Stimulated activated CD4-positive, alpha-beta T cell treated with anti-CD3 and anti-CD28 coated beads, Interleukin-4, amount 100 ng/mL, for 4 hours (primary cell): ENCODE results near the gene RAB15.

Source experiments
- DNase-seq, 2 experiments: peaks; one replicate each; pipeline ENCODE4 v3.0.0-alpha.2; 2020

RAB15 gene

DNA sequence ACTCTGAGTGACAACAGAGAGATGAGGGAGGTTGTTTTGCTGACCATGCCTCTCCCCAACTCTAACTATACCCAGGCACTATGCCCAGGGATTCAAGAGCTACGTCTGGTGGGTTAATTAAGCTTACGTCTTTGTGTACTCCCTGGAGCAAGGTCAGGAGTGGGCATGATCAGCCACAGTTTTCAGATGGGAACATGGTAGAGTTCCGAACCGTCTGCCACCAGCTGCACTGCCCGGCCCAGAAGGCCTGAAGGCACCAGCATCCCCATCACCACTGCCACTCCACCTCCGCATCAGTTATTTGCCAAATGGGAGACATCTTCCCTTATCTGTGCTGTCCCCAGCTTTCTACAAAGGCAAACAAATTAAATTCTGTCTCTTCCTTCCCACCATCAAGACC lies 18.5 kb downstream of the RAB15 start:
- DNase-seq = no peak

DNA sequence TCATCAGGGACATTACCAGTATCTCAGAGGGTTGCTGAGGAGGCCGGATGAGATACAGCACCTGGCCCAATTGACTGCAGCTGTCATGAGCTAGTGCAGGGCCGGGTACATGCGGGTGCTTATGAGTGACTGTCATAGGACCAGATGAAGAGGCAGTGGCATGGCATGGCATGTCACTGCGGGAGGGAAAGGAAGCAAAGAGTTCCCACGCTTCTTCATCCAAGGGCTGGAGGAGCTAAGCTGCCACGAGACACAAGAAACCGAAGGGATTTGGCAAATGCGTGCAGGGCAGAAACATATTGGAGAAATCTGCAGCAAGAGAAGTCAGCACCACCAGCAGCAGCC lies 18.9 kb downstream of the RAB15 start:
- no peak for DNase-seq

DNA sequence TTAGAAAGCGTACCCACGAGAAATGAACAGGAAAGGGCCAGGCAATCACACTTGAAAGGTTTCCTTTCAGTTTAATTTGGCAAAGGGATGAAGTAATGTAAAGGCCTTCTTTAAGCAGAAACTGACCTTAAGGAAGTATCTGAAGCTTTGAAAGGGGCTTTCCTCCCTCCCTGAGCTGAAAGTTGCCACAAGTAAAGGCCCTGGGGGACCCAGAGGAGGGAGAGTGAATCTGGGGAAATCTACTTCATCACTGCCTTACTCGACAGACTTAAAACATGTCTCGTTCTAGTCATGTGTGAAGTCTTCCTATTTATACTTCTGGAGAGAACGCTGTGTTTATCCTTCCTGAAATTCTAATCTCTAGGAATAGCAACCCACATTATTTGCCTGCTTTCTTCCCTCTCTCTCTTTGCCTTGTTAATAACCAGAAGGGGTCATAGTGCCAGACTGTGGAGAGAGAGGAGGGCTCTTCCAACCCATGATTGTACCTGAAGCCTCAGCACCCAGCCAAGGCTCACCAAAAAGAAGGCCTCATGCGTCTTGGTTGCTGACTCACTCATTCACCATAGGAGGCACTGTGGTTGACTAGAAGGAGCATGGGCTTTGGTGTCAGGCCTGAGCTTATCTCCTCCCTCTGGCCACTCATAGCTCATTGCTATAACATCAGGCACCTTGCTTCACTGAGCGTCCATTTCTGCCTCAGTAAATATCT lies 19.4 kb downstream of the RAB15 start:
- DNase-seq = no peak

DNA sequence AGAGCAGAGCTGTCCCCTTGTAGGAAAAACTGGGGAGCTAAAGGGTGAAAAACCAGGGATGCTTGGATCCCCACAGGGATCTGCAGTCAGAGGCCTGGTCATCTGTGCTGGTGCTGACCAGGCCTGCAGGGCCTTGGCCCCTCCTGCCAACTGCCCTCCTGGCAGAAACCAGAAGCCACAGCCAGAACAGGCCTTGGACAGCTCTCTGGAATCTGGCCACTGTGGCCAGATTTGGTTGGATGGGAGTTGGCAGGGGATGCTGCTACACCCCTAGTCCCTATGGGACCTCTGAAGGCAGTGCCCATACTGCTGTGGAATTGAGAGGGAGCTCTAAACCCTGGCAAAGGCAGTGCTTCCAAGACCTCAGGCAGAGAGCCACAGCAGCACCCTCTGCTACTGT lies 20.4 kb downstream of the RAB15 start:
- no peak for DNase-seq

DNA sequence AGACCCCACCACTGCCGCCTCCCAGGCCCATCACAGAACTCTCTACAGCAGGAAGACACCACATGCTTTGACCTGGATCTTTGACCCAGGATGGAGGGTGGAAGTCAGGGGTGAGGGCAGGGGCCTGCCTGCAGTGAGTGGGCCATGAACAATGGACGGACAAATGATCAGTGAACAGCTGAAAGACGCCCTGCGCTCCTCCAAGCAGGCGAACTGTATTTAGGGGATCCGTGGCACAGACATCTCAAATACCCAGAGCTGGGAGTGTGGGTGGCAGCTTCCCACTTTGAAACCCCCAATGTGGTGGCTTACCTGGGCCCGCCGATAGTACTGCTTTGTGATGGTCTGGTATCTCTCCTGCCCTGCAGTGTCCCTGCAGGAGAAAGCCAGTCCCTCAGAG lies 20.8 kb downstream of the RAB15 start:
- no peak for DNase-seq

DNA sequence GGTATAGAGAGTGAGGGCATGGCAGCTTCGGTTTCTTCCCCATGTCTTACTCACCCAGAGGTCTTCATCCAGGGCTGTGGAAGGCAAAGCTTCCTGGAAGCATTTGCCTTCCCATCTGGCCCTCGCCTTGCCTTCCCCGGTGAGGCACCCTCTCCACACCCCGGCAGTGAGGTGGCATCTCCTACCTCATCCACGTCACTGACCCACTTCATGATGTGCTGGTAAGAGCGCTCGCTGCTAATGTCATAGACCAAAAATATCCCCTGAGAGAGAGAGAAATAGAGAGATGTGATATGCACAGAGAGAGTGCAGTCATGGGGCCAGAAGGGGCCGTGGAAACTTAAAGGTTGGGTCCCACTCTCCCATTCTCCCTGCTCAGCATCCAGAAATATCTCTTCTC lies 21.2 kb downstream of the RAB15 start:
- no peak for DNase-seq

DNA sequence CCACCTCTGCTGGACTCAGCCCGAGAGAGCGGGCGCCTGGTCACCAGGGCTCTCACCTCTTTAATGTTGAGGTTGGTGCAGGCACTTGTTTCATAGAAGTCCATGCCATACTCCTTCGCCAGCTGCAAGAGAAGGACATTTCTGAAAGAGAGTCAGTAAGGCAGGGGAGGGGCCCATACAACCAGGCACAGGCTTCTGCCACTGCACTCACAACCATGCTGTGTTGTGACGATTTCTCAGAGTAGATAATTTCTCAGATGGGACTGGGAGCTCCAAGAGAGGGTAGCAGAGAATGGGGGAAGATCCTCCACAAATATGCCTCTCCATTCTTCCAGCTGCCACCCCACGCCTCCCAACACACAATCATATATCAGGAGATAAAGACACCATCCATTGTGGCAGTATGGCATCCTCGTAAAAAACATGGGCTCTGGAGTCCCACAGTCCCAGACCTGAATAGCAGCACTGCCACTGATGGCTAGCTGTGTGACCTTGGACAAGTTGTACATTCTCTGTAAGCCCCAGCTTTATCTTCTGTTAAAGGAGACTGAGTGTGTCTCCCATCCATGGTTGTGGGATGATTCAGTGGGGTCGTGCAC lies 23.4 kb downstream of the RAB15 start:
- no peak for DNase-seq

DNA sequence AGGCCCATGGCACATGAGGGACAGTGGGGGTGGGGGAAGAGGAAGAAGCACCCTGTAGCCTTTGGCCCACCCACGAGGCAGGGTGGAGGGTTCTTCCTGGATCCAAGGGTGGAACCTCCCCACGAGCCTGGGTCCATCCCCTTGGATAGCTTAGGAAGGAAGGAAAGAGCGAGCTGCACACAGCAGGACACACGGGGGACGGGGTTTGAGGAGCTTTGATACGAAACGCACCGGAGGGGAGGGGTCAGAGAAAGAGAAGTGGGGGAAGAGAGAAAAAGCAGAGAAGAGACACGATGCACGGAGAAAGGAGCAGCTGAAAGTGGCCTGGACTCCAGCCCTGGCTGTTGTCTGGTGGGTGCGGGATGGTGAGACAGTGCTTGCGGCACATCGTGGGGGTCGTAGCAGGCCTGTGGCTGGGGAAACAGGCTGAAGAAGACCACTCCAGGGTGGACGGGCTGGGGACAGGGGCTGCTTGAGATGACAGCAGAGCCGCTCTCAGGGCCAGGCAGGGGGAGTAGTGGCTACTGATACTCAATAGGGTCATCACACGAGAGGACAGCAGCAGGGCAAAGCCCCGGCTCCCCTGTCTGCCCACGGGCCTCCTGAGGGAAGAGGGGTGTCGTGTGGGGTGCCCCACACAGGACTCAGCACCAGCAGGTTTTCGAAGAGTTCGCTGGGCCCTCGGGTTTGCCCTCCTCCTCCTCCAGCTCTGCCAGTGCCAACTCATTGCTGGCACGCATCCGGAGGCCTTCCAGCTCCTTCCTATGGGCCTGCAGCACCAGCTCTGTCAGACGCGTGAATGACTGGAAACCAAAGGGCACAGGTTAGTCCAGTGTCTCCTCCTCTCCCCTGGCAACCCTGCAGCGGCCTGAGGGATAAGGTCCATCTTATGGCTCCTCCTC lies 24.2 kb downstream of the RAB15 start:
- DNase-seq = no peak

DNA sequence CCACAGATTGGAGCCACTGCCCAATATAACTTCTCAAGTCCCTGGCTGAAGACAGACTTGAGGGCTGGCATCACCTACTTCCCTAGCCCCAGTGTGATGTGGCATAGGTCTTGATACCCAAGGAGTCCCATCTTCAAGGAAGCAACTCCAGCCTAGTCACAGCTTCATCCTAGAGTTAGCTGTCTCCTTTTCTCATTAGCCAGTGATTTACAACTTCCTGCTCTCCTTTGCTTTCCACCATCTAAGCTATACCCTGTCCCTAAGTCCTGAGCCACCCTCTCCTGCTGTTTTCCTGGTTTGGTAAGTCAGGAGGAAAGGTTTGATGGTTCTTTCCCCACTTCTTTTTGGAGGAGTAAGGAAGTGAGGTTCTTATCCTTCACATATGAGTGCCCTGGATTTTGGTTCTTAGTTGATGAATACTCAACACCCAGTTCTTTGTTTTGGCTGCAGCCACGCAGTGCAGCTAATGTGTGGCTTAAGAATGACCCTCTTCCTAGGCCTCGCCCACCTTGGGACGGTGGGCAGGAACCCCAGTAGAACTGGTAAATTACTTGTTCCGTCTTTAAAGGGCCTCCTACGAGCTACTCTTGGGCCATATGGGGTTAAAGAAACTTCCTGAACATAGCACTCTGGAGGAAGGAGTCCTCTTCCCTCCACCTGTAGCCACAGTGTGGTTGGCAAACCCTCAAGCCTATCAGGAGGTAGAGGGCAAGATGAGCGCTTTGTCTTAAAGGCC lies 25.7 kb downstream of the RAB15 start:
- no peak for DNase-seq

DNA sequence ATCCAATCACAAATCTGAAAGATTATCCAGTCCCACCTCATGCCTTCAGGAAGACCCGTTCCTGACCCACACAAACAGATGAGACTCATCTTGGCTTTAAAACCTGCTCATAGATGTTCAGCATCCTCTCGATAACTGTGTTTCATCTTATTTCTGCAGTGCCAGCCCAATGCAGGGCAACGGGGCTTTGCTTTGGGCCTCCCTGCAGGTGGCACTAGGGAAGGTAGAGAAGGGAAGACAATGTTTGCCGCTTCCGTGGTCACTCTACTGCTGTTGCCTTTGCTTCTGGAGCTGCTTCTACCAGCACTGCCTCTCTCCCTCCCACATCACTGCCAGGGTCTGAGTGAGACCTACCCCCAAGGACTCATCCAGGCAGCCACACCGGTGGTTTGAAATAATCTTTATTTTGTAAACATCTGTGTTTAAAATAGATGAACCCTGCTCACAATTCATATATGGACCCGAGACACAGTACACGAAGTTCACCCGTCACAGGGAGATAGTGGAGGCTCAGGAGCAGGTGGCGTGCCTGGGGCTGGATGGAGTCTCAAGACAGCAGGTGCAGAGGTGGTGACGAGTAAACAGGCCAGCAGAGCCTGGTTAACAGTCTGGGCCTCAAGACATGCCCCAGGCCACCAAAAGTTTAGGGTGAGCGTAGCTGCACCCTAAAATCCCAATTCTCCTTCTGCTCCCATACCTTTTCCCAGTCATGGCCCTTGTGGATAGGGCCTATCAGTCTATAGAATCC lies 26.5 kb downstream of the RAB15 start:
- no peak for DNase-seq

DNA sequence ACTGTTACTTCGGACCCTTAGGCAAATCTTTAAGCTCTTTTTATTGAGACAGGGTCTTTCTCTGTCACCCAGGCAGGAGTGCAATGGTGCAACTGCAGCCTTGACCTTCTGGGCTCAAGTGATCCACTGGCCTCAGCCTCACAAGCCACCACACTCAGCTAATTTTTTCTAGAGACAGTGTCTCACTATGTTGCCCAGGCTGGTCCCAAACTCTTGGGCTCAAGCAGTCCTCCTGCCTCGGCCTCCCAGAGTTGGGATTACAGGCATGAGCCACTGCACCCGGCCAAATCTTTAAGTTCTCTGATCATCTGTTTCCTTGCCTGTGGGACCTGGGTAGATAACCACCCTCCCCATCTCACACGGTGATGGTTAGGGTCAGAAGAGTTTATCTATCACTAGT lies 27.3 kb downstream of the RAB15 start:
- DNase-seq = no peak

DNA sequence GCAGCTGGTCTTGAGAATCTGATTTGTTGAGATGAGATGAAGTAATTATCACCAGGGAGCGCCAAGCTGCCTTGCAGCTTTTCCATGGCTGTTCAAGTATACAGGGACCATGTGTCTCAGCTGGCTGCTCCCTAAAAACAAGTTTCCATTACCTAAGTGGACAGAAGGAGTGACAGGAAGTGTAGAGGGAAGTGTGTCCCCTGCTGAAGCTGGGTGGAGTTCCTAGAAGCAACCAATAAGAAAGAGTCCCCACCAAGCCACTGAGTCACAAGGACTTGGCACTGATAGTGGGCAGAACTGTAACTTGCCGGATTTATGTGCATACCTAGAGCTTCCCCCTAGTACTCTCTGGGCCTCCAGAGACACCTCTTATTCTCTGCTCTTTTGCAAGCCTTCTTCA lies 28.1 kb downstream of the RAB15 start:
- DNase-seq = no peak

DNA sequence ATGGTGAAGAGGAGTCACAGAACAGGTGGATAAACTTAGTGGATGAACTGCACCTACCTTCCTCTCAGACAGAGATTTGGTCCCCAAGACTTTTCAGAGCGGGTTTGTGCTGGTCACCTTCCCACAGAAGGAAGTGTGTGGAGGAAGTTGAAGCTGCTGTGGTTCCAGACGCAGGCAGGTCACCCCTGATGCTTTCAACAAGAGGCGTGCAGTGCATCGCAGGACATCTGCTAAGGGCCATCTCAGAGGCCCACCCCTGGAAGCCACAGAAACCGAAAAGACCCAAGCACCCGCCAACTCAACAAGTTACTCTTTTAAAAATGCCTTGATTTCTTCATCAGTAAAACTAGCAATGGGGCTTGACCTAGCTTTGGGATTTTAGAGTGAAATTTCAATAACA lies 28.6 kb downstream of the RAB15 start:
- no peak for DNase-seq

DNA sequence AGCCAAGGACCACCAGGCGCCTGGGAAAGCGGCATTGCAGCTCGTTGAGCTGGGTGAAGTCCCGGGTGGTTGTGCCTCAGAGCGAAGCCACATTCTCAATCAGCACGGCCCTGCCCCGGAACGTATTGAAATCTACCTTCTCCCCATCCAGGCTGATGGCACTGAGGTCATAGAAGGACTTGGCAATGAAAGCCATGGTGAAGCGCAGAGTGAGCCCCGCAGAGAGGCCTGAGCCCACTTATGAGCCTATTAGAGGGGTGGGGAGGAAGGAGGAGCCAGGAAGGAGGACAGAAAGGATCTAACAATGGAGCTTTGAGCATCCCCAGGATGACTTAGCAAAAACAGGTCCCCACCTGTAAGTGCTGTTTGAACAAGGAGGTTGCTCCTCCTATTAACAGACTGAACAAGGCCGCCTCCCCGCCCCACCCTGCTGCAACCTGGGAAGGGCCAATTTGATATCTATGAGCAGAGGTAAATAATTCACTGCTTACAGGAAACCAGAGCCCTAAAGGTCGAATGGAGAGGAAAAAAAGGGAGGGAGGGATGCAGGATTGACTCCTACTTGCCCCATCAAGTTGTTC lies 29.5 kb downstream of the RAB15 start, which contains the start of gene GPX2:
Gene GPX2, minus strand, starts transcription at position 215 of the 581 bp plus-strand sequence. Its CDS starts 19 bp downstream, at position 196.
- DNase-seq = no peak

DNA sequence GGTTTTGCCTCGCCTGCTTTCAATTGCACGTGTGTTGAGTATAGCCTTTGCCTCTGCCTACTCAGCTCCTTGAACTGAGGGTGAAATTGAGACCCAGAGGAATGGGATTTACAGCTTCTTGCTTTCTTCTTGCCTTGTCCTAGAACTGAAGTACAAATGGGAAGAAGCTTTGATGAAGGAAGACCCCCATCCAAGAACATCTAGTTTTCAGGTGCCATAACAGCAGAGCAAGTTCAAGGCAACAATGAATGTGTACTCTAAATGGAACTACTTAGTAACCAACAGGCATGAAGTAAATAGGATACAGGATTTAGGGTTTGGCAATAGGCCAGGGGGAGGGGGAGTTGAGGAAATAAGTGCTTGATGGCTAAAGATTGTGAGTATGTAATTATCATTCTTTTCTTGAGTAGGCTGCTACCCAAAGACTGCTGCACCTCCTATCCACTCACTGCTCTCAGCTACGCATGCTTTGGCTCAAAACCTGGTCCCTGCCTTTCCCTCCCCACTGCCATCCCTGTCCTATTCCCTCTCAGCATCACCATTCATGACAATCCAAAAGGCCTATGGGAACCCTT lies 31.7 kb downstream of the RAB15 start:
- DNase-seq = no peak

DNA sequence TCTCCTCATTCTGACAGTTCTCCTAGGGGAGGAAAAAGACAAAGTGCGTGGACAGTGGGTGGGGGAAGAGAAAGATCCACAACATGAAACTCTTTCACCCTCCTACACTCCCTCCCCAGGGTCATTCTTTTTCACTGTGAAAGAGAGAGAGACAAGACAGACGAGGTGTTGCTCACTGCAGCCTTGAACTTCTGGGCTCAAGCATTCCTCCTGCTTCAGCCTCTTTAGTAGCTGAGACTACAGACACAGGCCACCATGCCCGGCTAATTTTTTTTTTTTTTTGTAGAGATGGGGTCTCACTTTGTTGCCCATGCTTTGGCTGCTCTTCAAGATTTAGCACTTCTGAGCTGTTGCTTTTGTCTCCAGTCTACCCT lies 32.3 kb downstream of the RAB15 start:
- no peak for DNase-seq

DNA sequence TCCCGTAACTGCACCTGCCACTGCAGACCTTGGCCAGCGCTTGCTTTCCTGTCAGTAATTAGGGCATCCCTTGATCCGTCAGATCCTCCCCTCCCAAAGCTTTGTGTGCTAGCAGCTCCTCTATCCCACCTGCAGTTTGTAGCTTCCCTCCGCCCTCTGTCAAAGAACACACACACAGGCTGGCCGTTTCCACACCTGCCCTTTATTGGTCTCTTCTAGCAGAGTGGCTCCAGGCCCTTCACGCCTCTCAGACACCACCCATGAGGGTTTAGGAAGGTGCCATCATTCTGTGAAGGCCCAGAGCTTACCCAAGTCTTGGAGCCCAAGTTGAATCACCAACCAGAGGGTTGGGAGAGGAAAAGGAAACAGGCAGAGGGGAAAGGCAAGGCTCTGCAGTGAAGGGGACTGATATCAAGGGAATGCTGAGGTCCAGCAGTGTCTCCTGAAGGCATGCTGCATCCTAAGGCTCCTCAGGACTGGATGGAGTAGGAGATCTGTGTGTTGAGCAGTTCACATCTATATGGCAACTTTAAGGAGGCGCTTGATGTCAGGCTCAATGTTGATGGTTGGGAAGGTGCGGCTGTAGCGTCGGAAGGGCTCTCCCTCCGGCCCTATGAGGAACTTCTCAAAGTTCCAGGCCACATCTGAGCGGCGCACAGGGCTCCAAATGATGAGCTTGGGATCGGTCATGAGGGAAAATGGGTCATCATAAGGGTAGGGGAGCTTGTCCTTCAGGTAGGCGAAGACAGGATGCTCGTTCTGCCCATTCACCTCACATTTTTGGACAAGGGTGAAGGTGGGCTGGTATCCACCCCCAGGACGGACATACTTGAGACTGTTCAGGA lies 32.9 kb downstream of the RAB15 start:
- DNase-seq = no peak

DNA sequence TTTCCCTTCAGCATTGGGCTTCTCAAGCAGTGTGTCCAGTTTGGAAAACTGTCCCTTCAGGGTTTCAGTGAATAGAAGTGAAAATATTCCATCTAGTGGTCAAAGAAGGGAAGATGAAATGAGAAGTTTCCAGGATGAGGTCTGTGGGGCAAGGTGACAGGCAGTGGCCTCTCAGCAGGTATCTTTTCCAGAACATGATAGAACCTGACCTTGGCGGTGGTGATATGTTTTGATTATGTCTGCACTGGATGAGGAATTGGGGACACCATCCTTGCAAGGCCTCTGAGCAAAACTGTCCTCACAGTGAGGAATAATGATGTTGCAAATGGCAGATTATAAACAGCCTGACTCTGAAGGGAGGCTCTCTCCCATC lies 34.3 kb downstream of the RAB15 start:
- no peak for DNase-seq

DNA sequence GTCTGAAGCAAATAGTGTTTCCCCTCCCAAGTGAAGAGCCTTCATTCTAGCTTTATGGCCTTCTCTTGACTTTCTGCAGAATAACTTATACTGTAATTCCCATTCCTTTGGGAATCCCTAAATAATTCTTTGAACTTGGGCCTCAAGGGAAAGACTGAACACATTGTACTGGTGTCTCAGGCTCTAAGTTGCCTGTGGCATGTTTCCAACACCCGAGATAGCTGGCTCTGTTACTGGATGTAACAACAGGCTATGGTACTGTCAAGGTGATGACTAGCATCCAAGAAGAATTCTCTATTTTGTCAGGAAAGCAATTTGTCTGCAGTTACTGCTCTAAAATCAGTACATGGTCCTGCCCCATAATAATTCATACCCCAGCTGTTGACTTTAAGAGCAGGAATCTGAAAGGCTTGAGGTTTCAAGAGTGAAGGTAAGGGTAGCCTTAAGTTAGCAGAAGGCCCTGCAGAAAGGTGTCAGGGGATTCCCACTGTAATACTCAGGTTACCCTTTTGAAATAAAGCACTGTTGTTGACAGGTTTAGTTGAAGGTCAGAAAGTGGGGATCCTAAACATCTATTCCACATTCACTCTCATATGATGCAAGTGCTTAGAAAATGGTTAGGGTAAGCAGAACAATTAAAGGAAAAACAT lies 34.8 kb downstream of the RAB15 start:
- no peak for DNase-seq

DNA sequence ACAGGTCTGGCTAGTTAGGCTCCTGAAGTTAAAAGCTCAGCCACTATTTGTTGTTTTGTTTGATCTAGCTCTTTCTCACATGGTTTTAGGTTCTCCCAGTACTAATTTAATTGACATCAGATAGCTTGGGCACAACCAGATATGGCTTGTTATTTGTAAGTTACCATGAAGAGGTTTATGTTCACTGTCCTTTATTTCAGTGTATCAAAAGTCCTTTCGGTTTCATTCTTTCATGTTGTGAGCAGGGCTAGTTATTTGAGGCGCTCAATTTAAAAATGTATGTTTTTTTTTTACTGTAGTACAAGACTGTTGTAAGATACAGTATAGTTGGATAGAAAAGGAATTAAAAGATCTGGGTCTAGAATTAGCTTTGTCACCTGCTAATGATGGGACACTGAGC lies 36.6 kb downstream of the RAB15 start:
- no peak for DNase-seq
